ENCODE measurements around the gene ATP1A3. TPM values are rescaled to one million over a fixed set of nuclear protein-coding genes. Genes with fewer than 3 reads are reported as not detected.
"Not testable (repeated sequence)": the region's sequence is repeated elsewhere in the genome, so short reads cannot be mapped to it uniquely, and the experiment has no call there.

ATP1A3 gene
- total RNA-seq, 1 experiment from 2014 or later, result 8.5 TPM

GRCh38 chr19:42018503-42019193 is 24.6 kb upstream of the ATP1A3 start:
- intact Hi-C loops (cut with micrococcal nuclease; ENCODE audit: unreplicated experiment), result no loop called here
- CTCF ChIA-PET, result no interaction called here
- TF ChIP-seq EZH2 (IDR thresholded peaks at IDR 0.05; ENCODE audit: borderline replicate concordance, low read depth, low read length, poor library complexity, severe bottlenecking) (no peak), CTCF (conservative IDR thresholded peaks at IDR 0.05; ENCODE audit: low read depth, low read length) (no peak)
- POLR2A ChIA-PET (ENCODE audit: low non-redundant PET), result no interaction called here
- Histone ChIP-seq H3K4me3 (ENCODE audit: low read depth, low read length, poor library complexity, severe bottlenecking) (no peak overlapping the region), H3K27ac (ENCODE audit: low read depth, low read length, poor library complexity, severe bottlenecking) (no peak overlapping the region), H3K36me3 (ENCODE audit: insufficient read depth, low read length, poor library complexity, severe bottlenecking) (no peaks in the 10 kb centered on the region), H3K4me1 (ENCODE audit: insufficient read depth, low read length, poor library complexity, severe bottlenecking) (no peaks in the 10 kb centered on the region), H3K9me3 (ENCODE audit: low read depth, low read length, poor library complexity, severe bottlenecking) (no peaks in the 10 kb centered on the region), H3K27me3 (replicated peaks; ENCODE audit: insufficient read depth, low read depth, low read length, poor library complexity) (no peaks in the 10 kb centered on the region)
- no peak for DNase-seq (ENCODE audit: low spot score)
- BruUV-seq (replicated peaks), result no TSS peak

- ChIA-PET POLR2A (ENCODE audit: low non-redundant PET) (no interaction called here), CTCF (interaction anchor here (1.3 kb wide), 1 partner anchor 18 kb away, joined by 3 read pairs; no protein-coding TSS in a partner anchor)
- Histone ChIP-seq H3K4me1 (ENCODE audit: insufficient read depth, low read length, poor library complexity, severe bottlenecking) (no peaks in the 10 kb centered on the region), H3K4me3 (ENCODE audit: low read depth, low read length, poor library complexity, severe bottlenecking) (no peak overlapping the region), H3K27me3 (replicated peaks; ENCODE audit: insufficient read depth, low read depth, low read length, poor library complexity) (no peaks in the 10 kb centered on the region), H3K9me3 (ENCODE audit: low read depth, low read length, poor library complexity, severe bottlenecking) (no peaks in the 10 kb centered on the region), H3K36me3 (ENCODE audit: insufficient read depth, low read length, poor library complexity, severe bottlenecking) (no peaks in the 10 kb centered on the region), H3K27ac (ENCODE audit: low read depth, low read length, poor library complexity, severe bottlenecking) (no peak overlapping the region)
- DNase-seq (ENCODE audit: low spot score), result no peak
- no TSS peak for BruUV-seq (replicated peaks)
- TF ChIP-seq EZH2 (IDR thresholded peaks at IDR 0.05; ENCODE audit: borderline replicate concordance, low read depth, low read length, poor library complexity, severe bottlenecking), result no peak
- no peak for TF ChIP-seq CTCF (conservative IDR thresholded peaks at IDR 0.05; ENCODE audit: low read depth, low read length)
- intact Hi-C loops (cut with micrococcal nuclease; ENCODE audit: unreplicated experiment), result no loop called here
These were observed 23.0 kb upstream of the ATP1A3 start for GRCh38 chr19:42017040-42017439.

- CTCF ChIA-PET; BruUV-seq (replicated peaks); H3K27ac ChIP-seq (ENCODE audit: low read depth, low read length, poor library complexity, severe bottlenecking); POLR2A ChIA-PET (ENCODE audit: low non-redundant PET); intact Hi-C loops (cut with micrococcal nuclease; ENCODE audit: unreplicated experiment); DNase-seq (ENCODE audit: low spot score); H3K4me3 ChIP-seq (ENCODE audit: low read depth, low read length, poor library complexity, severe bottlenecking); H3K27me3 ChIP-seq (replicated peaks; ENCODE audit: insufficient read depth, low read depth, low read length, poor library complexity); H3K36me3 ChIP-seq (ENCODE audit: insufficient read depth, low read length, poor library complexity, severe bottlenecking); H3K9me3 ChIP-seq (ENCODE audit: low read depth, low read length, poor library complexity, severe bottlenecking): not testable (repeated sequence)
- peaks cover 14% of the 10 kb centered on the region for H3K4me1 ChIP-seq (ENCODE audit: insufficient read depth, low read length, poor library complexity, severe bottlenecking)
These were observed 18.7 kb upstream of the ATP1A3 start for GRCh38 chr19:42012747-42013146.
